ENCODE measurements around the gene LRTM2.

DNA sequence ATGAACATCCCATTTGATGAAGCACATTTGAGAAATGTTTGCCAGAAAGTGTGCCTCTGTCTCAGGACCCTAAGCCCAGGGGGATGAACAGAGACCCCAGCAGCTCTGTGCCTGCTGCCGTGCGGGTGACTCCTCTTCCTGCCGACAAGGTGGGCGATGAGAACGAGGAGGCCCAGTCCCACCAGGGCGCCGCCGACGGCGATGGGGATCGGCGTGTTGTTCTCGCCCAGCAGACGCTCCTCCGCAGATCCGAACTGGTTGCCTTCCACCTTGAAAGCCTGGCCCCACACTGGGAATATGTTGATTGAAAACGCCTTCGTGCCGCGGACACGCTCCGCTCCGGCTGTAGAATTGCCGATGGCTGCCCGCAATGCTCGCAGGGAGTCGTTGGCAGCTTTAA lies 44.1 kb downstream of the LRTM2 start:
- TF ChIP-seq, protein P1, sequence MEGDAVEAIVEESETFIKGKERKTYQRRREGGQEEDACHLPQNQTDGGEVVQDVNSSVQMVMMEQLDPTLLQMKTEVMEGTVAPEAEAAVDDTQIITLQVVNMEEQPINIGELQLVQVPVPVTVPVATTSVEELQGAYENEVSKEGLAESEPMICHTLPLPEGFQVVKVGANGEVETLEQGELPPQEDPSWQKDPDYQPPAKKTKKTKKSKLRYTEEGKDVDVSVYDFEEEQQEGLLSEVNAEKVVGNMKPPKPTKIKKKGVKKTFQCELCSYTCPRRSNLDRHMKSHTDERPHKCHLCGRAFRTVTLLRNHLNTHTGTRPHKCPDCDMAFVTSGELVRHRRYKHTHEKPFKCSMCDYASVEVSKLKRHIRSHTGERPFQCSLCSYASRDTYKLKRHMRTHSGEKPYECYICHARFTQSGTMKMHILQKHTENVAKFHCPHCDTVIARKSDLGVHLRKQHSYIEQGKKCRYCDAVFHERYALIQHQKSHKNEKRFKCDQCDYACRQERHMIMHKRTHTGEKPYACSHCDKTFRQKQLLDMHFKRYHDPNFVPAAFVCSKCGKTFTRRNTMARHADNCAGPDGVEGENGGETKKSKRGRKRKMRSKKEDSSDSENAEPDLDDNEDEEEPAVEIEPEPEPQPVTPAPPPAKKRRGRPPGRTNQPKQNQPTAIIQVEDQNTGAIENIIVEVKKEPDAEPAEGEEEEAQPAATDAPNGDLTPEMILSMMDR (conservative IDR thresholded peaks at IDR 0.05; ENCODE audit: low read depth, low read length): no peak
- TF ChIP-seq RAD21 (IDR thresholded peaks at IDR 0.05; ENCODE audit: low read length) (no peak), POLR2A (IDR thresholded peaks at IDR 0.05; ENCODE audit: low read depth, low read length) (no peak)

Measured in IMR-90 (cell line).